Measurements from ENCODE around the gene YJU2. TPM values are rescaled to one million over a fixed set of nuclear protein-coding genes. Genes with fewer than 3 reads are reported as not detected.
"Not testable (repeated sequence)": the region's sequence is repeated elsewhere in the genome, so short reads cannot be mapped to it uniquely, and the experiment has no call there.

YJU2 gene
- total RNA-seq, 1 donor from 2014 or later, result 15.3 TPM

DNA sequence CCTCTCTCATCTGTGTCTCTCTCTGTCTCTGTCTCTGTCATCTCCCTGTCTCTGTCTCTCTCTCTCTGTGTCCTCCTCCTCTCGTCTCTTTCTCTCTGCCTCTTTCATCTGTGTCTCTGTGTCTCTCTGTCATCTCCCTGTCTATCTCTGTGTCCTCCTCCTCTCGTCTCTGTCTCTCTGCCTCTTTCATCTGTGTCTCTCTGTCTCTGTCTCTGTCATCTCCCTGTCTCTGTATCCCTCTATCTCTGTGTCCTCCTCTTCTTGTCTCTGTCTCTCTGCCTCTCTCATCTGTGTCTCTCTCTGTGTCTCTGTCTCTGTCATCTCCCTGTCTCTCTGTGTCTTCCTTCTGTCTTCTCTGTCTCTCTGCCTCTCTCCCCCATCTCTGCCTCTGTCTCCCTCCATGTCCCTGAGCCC, 18.1 kb upstream of the YJU2 start:
- no peak for DNase-seq (ENCODE audit: low read depth in 2 of 2)

DNA sequence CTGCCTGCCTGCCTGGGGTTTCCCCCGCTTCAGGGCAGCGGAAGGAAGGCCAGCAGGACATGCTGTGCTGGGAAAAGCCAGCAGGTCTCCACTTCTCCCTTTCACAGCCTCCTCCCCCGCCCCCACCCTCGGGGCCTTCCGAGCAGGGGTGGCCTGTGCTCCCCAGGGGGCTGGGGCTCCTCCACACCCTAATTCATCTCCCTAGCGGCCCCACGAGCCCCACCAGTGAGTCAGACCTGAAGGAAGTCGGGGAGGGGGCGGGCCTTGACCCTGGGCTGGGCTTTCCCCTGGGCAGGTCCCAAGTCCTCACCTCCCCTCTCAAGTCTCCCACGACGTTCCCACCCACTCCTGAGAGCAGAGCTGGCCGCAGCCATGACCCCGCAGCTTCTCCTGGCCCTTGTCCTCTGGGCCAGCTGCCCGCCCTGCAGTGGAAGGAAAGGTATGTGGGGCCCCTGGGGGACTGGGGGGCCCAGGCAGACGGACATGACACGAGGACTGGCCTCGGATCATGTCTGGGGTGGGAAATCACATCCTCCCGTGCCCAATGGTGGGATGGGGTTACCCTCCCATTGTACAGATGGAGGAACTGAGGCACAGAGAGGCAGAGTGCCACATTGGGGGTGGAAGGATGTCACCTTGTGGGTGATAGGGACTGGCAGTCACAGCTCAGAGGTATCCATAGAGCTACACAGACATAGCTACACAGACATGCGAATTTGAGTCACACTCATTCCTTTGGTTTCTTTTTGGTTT, 17.5 kb upstream of the YJU2 start, which contains the start of gene EBI3:
TSS of gene EBI3 (plus strand) at position 345 of the 753 bp plus-strand sequence. CDS start at position 373, 28 bp downstream.
- DNase-seq (ENCODE audit: low read depth in 2 of 2), result peak in 1 of 2 donors; percentile 38

DNA sequence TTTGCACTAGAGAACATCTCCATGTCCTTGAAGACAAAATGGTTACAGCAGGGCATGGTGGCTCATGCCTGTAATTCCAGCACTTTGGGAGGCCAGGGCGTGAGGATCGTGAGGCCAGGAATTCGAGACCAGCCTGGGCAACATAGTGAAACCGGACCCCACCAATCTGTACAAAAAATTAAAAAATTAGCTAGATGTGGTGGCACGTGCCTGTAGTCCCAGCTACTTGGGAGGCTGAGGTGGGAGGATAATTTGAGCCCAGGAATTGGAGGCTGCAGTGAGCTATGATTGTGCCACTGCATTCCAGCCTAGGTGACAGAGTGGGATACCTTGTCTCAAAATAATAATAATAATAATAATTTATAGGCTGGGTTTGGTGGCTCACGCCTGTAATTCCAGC, 16.6 kb upstream of the YJU2 start:
- DNase-seq (ENCODE audit: low read depth in 2 of 2), result not testable (repeated sequence)

DNA sequence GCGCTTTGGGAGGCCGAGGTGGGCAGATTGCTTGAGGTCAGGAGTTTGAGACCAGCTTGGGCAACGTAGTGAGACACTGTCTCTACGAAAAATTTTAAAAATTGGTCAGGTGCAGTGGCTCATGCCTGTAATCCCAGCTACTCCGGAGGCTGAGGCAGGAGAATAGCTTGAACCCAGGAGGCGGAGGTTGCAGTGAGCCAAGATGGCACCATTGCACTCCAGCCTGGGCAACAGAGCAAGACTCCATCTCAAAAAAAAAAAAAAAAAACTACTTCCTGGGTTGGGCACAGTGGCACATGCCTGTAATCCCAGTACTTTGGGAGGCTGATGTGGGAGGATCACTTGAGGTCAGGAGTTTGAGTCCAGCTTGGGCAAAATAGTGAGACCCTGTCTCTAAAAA, 15.4 kb upstream of the YJU2 start:
- DNase-seq (ENCODE audit: low read depth in 2 of 2), result not testable (repeated sequence)

DNA sequence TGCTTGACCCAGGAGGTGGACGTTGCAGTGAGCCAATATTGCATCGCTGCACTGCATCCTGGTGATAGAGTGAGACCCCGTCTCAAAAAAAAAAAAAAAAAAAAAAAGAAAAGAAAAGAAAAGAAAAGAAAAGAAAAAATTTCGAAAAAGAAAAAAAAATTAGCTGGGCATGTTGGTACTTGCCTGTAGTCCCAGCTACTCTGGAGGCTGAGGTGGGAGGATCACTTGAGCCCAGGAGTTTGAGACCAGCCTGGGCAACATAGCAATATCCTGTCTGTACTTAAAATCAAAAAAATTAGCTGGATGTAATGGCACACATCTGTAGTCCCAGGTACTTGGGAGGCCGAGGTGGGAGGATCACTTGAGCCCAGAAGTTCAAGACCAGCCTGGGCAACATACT, 14.7 kb upstream of the YJU2 start:
- not testable (repeated sequence) for DNase-seq (ENCODE audit: low read depth in 2 of 2)

DNA sequence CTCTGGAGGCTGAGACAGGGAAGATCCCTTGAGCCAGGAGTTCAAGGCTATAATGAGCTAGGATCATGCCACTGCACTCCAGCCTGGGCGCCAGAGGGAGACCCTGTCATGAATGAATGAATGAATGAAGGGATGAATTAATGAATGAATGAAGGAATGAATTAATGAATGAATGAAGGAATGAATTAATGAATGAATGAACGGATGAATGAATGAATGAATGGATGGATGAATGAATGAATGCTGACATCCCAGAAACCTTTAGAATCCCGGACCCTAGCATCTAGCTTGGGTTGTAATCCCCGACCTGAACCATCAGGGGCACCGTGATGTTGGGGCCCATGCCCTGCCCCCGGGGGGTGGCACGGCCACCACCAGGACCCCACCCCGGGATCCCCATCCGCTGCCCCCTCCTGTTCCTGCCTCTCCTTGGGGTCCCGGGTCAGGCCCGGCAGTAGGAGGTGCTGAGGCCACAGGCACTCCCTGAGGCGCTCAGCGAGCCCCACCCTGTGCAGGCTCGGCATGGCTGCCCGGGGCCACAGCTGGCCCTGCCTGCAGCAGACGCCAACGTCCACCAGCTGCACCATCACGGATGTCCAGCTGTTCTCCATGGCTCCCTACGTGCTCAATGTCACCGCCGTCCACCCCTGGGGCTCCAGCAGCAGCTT, 14.1 kb upstream of the YJU2 start:
- no peak for DNase-seq (ENCODE audit: low read depth in 2 of 2)

DNA sequence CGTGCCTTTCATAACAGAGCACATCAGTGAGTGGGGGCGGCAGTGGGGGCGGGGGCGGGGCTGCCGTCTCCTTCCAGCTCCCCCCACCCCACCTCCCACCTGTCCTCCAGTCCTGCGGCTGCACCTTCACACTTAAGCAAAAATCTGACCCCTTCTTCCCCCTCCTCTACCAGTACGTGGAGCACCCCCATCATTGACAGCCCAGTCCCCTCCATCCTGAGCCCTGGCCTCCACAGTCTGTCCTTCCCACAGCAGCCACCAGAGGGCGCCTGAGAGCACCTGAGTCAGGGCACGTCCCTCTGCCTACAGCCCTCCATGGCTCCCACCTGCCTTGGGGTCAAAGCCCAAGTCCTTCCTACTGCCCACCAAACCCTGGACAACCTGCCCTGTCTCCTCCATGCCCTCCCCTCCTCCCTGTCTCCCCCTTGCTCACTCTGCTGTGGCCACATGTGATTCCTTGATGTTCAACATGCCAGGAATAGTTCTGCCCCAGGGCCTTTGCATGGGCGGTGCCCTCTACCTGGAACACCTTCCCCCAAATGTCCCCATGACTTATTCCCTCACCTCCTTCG, 13.5 kb upstream of the YJU2 start:
- peak in 1 of 2 donors; percentile 30 for DNase-seq (ENCODE audit: low read depth in 2 of 2)

DNA sequence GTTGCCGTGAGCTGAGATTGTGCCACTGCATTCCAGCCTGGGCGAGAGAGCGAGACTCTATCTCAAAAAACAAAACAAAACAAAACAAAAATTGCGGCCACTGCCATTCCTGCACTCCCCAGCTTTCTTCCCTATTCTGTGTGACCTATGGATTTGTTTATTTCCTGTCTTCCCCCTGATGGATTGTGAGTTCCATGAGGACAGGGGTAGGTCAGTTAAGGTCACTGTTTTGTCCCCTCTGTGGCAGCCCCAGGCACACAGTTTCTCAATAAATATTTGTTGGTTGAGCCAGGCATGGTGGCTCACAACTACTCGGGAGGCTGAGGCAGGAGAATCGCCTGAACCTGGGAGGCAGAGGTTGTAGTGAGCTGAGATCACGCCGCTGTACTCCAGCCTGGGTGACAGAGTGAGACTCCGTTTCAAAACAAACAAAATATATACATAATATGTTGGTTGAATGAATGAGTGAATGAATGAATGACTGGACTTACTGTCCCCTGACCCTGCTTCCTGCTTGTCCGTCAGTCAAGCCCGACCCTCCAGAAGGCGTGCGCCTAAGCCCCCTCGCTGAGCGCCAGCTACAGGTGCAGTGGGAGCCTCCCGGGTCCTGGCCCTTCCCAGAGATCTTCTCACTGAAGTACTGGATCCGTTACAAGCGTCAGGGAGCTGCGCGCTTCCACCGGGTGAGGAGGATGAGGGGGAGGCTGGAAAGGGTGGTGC, 12.6 kb upstream of the YJU2 start:
- DNase-seq (ENCODE audit: low read depth in 2 of 2), result no peak

DNA sequence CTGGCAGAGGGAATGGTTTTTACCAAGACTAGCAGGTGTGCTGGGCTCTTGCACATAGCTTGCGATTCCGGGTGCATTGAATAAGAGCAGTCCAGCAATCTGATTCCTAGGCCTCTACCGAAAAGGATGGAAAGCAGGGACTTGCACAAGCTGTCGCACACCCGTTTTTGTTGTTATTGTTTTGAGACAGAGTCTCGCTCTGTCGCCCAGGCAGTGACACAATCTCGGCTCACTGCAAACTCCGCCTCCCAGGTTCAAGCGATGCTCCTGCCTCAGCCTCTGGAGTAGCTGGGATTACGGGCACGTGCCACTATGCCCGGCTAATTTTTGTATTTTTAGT, 12.0 kb upstream of the YJU2 start:
- DNase-seq (ENCODE audit: low read depth in 2 of 2), result no peak

DNA sequence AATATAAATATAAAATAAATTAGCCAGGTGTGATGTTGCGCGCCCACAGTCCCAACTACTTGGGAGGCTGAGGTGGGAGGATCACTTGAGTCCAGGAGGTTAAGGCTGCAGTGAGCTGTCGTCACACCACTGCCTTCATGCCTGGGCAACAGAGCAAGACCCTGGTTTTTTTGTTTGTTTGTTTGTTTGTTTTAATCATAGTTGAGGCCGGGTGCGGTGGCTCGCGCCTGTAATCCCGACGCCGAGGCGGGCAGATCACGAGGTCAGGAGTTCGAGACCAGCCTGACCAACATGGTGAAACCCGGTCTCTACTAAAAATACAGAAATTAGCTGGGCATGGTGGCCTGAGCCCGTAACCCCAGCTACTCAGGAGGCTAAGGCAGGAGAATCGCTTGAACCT, 9.4 kb upstream of the YJU2 start:
- DNase-seq (ENCODE audit: low read depth in 2 of 2), result not testable (repeated sequence)

DNA sequence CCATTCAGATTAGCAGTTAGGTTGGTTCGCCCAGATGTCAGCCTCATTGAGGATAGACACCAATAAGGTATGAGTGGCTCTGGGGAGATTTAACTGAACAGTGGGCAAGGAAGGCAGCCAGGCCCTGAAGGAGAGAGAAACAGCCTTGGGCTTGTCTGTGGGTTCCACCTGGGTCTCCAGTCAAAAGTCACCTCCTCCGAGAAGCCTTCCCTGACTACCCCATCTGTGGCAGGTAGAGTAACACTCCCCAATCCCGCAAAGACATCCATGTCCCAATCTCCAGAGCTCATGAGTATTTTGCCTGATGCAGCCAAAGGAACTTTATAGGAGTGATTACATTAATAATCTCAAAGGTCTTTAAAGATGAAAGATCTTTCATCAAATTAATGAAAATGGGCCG, 8.0 kb upstream of the YJU2 start:
- DNase-seq (ENCODE audit: low read depth in 2 of 2), result no peak

DNA sequence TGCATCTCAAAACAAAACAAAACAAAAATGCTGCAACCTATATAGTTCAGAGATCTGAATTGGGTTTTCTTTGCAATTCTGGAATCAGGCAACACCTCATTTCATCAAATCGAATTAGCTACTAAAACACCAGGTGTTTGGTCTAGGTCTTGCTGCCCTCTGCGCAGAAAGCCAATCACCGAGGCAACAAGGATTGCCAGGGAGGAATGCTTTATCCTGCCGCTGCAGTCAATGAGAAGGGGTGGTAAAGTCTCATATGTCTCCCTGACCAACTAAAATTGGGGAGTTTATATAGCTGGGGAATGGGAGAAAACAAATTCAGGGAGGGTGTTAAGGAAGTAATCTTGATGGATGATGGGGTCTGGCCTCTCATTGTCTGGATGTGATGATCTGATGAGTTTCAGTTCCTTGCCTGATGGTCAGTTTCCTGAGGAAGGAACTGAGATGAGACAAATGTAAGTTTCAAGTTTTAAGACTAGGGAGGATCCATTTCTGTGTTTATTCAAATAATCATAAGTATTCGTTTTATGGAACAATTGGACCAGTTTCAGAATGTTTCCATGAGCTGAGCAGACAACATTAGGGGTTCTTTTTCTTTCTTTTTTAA, 5.0 kb upstream of the YJU2 start:
- DNase-seq (ENCODE audit: low read depth in 2 of 2), result no peak

DNA sequence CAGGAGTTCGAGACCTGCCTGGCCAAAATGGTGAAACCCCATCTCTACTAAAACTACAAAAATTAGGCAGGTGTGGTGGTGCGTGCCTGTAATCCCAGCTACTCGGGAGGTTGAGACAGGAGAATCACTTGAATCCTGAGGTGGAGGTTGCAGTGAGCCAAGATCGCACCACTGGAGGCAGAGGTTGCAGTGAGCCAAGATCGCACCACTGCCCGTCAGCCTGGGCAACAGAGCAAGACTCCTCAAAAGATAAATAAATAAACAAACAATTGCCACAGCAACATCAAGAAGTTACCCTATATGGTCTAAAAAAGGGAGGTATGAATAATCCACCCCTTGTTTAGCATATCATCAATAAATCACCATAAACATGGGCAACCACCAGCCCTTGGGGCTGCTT, 942 bp upstream of the YJU2 start:
- not testable (repeated sequence) for DNase-seq (ENCODE audit: low read depth in 2 of 2)

DNA sequence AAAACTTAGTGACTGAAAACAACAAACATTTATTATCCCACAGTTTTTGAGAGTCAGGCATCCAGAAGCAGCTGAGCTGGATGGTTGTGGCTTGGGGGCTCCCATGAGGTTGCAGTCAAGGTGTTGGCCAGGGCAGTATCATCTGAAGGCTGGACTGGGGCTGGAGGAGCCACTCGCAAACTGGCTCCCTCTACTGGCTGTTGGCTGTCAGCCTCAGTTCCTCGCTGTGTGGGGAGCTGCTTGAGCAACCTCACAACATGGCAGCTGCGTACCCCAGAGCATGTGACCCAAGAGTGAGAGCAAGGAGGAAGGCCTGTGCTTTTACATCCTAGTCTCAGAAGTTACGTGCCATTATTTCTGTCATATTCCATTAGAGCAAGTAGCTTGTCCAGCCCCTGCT, 9.7 kb downstream of the YJU2 start:
- no peak for DNase-seq (ENCODE audit: low read depth in 2 of 2)

DNA sequence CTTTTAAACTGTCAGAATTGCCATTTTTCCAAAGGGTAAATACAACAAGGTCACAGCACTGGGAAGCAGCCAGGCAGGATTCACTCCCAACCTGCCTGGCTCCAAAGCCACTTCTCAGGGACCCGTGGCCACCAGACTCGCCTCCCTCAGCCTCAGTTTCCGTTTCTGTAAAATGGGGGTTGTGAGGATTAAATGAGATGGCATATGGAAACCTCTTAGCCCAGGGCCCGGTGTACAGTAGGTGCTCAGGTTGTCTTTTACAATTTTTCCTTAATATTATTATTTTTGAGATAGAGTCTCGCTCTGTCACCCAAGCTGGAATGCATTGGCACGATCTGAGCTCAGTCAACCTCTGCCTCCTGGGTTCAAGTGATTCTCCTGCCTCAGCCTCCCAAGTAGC, 10.1 kb downstream of the YJU2 start:
- no peak for DNase-seq (ENCODE audit: low read depth in 2 of 2)

DNA sequence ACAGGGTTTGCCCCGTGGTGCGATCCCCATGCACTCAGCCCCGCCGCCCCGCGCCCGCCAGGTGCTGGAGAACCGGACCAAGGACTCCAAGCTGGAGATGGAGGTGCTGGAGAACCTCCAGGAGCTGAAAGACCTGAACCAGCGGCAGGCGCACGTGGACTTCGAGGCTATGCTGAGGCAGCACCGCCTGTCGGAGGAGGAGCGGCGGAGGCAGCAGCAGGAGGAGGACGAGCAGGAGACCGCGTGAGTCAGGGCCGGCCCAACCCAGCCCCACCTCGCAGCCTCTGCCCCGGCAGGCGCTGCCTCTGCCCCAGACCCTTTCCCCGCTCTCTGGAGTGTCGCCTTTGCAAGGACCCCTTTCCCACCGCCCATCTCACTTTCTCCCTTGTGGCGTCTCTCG, 11.3 kb downstream of the YJU2 start:
- DNase-seq (ENCODE audit: low read depth in 2 of 2), result no peak

DNA sequence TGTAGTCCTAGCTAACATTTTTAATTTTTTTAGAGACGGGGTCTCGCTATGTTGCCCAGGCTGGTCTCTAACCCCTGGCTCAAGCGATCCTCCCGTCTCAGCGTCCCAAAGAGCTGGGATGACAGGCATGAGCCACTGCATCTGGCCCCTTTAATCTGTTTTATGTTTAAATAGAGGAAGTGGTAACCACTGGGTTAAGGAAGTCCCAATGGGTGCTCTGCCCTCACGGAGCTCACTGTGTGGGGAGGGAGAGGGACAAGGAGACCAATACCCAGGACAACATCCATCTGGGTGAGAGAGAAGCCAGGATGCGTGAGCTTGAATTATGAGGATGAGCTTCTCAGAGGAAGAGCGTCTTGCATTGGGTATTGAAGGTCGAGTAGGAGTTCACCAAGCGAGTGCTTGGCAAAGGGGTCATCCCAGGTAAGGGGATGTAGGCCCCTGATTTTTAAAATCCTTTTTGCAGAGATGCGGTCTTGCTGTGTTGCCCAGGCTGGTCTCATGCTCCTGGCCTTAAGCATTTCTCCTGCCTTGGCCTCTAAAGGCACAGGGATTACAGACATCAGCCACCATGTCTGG, 13.8 kb downstream of the YJU2 start:
- DNase-seq (ENCODE audit: low read depth in 2 of 2), result no peak

DNA sequence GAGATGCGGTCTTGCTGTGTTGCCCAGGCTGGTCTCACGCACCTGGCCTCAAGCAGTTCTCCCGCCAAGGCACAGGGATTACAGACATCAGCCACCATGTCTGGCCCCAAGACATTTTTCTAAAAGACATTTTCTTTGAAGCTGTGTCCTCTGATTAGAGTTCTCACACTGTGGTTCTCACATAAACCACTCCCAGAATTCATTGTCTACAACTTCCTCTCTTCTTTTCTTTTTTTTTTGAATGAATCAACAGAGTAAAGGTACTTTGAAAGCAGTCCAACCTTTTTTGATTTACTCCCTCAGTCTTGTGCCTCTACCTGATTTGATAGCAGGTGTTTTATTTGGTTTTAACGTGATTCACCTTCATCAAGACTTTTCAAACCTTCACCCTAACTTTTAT, 17.9 kb downstream of the YJU2 start:
- no peak for DNase-seq (ENCODE audit: low read depth in 2 of 2)

DNA sequence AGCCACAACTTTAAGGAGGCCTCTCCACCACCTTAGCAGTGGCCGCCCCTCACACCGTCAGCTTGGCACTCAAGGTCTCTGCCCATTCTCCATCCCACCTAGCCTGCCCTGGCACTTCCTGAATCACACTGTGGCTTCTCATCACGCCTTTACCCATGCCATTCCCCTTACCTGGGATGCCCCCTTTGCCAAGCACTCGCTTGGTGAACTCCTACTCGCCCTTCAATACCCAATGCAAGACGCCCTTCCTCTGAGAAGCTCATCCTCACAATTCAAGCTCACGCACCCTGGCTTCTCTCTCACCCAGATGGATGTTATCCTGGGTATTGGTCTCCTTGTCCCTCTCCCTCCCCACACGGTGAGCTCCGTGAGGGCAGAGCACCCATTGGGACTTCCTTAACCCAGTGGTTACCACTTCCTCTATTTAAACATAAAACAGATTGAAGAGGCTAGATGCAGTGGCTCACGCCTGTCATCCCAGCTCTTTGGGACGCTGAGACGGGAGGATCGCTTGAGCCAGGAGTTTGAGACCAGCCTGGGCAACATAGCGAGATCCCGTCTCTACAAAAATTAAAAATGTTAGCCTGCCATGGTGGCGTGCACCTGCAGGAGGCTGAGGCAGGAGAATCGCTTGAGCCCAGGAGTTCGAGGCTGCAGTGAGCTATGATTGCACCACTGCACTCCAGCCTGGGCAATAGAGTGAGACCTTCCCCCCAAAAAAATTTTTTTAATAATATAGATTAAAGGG, 19.5 kb downstream of the YJU2 start:
- no peak for DNase-seq (ENCODE audit: low read depth in 2 of 2)

DNA sequence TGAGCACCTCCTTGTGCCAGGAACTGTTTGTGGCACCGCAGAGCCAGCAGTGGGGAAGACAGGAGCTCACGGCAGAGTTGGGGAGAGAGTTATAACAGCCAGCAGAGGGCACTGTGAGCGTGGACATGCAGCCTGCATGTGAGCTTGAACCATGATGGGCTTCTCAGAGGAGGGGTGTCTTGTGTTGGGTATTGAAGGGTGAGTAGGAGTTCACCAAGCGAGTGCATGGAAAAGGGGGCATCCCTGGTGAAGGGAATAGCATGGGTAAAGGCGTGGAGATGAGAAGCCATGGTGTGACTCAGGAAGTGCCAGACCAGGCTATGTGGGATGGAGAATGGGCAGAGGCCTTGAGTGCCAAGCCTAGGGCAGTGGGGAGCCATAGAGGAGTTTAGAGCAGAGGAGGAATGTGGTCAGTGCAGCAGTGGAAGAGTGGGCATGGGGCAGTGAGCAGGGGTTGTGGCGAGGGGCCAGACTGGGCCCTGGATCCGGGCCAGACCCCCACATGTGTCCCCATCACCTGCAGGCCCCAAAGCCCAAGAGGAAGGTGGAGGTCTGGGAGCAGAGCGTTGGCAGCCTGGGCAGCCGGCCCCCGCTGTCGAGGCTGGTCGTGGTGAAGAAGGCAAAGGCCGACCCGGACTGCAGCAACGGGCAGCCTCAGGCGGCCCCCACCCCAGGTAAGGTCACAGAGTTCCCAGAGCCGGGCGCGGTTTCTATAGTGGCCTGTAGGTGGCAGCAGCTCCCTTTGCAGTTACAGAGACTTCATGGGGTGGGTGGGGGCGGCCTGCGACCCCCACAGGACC, 20.4 kb downstream of the YJU2 start:
- DNase-seq (ENCODE audit: low read depth in 2 of 2), result peak in 1 of 2 donors; percentile 41
